NCI-H1092 treated with DMSO at 0.1 percent for 48 hours (cell line): ENCODE data around the gene PHTF2.

Experiments
- DNase-seq: peaks from one replicate; lab custom pipeline; 2025; lab: John Stamatoyannopoulos, UW

The PHTF2 gene

DNA sequence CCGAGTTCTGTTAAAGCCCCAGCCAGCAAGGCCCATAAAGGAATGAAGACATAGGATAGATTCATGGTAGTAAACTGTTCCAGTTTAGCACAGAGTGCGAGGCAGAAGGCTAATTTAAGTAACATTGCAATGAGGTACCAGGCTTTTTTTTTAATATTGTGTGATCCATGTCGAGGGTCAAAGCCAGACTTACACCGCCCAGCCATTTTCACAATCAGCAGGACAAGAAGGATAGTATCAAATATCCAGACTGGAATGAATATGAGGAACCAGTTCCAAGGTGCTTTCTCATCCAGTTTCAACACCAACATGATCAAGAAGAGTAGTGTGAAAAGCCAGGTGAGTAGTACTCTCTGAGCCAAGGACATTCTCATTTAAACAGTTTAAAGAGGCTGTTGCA lies 4.6 kb upstream of the PHTF2 start:
- no peak for DNase-seq

GRCh38 chr7:77796109-77796508 lies 2.5 kb upstream of the PHTF2 start:
- DNase-seq, result no peak

DNA sequence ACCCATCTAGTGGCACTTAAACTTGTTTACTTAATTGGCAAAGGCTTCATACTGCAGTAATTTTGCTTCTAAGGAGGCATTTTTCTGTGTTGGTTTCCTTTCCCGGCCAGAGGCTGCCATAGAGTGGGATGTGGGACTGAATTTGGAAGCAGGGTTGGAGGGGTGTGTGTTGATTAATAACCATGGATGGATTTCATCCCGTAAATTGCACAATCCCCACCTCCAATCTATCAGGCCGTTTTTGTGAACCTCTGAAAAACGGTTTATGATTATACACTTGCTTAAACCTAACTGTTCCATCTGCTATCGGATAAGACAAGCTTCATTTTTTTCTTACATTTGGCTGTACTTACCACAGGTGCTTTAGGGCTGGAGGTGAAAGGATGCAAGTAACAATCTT lies 1.6 kb upstream of the PHTF2 start:
- DNase-seq, result no peak

DNA sequence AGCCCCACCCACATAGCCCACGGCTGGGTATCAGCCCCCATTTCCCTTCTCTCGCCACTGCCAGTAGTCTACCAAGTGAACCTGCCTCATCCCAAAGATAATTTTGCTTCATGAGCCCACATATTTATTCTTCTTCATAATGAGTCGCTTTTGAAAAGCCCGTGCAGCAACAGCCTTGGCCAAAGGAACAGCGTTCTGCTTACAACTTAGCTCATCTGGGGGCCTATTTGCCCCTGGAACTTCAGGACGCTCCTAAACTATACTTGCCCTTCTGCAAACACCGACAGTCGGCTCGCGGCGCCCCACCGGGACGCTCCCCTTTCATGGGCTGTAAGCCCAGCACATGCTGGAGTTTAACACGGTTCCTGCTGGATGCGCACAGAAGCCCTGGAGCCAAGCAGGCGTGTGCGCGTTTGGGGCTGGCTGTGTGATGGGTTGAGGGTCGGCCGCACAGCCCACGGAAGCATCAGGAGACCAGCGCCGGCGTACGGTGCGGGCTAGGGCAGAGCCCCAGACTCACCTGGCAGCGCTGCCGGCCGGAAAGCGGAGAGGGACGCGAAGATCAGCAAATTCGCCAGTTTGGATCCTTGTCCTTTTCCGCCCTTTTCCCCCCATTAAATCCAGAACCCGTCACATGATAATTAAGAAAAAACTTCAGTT lies 709 bp upstream of the PHTF2 start:
- peak; percentile 82 for DNase-seq

- DNase-seq, result peak; percentile 67
Measured at GRCh38 chr7:77799078-77799964, 748 bp downstream of the PHTF2 start.

- no peak for DNase-seq
Measured at GRCh38 chr7:77800158-77800557, 1.6 kb downstream of the PHTF2 start.

DNA sequence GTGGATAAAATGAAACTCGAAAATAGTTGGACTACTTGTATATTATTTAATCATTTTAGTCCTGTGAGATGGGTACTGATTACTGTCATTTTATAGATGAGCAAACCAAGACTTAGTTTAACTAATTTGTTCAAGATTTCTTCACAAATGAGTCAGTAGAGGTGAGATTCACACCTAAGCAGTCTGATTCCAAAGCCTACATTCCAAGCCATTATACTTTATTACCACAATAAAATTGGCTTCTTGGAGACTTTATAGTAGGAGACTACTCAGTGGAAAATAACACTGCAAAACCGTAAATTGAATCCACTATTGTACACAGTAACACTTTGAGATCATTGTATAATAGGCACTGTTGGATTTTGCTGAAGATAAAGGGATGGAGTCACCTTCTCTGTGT lies 2.2 kb downstream of the PHTF2 start:
- DNase-seq, result no peak

- DNase-seq, result no peak
Measured at GRCh38 chr7:77802557-77803405, 4.2 kb downstream of the PHTF2 start.

DNA sequence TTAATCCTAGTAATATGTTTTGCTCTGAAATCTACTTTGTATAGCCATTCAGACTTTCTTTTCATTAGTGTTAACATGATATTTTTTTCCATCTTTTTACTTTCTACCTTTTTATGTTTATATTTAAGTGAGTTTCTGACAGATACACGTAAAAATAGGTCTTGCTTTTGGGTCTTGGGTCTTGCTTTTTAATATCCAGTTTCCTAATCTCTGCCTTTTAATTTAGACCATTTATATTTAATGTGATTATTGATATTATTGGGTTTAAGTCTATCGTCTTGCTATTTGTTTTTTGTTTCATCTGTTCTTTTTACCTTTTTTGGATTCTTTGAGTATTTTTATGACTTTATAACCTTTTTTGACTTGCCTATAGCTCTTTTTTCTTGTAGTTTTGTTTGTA lies 7.9 kb downstream of the PHTF2 start:
- no peak for DNase-seq

DNA sequence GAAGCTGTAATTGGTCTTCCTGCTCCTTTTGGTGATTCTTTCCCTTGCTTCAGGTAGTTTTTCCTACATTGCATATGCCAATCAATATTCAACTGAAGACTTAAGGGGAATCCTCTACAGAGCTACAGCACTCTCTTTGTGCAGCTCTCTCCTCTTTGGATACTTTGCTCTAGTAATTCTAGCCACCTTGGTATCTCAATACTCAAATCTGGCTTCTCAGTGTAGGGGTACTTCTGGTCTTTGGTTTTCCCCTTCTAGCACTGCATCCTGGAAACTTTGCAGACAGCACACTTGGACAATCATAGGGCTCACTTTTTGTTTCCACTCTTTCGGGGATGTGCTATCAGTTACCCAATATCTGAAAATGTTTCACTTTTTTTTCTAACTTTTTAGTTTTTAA lies 9.9 kb downstream of the PHTF2 start:
- DNase-seq, result no peak

DNA sequence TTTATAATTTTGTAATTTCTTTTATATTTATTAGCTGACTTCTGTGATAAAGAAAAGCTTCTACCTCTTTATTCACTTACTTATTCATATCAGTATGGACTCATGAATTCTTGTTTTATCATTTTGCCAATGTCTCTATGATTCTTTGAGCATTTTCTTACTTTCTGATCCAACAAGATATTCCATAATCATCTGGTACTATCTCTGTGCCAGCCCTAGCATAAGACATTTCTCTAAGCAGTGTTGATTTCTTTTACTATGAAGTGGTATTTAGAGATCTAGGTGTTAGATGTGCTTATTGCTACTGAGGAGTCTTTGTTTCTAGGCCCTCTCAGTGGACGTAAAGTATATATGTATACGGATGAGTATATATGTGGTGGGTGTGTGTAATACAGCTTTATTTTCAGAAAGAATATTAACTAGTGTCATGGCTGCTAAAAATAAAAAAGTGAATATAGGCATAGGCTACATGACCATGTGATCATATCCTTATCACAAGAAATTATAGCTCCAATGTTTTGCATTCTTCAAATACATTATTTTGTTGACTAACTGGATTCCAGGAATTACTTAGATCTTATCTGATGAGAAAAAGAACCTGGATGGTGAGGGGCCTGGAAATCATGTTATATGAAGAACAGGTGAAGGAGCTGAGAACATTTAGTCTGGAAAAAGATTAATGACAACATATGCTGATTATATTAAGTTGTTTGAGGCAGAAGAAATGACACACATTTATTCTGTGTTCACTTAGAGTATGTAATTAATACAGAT lies 13.1 kb downstream of the PHTF2 start:
- no peak for DNase-seq

GRCh38 chr7:77812290-77812685 lies 13.7 kb downstream of the PHTF2 start:
- no peak for DNase-seq

GRCh38 chr7:77813180-77813579 lies 14.6 kb downstream of the PHTF2 start:
- no peak for DNase-seq

- no peak for DNase-seq
Measured at GRCh38 chr7:77819021-77819420, 20.4 kb downstream of the PHTF2 start.

DNA sequence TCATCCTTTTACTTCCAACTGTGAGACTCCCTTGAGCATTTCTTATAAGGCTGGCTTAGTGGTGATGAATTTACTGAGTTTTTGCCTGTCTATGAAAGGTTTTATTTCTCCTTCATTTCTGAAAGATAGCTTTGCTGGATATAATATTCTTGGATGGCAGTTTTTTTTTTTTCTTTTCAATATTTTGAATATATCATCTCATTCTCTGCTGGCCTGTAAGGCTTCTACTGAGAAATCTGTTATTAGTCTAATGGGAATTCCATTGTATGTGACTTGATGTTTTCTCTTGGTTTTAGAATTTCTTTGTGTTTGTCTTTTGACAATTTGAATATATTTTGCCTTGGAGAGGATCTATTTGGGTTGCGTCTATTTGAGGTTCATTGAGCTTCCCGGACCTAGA lies 22.4 kb downstream of the PHTF2 start:
- DNase-seq, result no peak

DNA sequence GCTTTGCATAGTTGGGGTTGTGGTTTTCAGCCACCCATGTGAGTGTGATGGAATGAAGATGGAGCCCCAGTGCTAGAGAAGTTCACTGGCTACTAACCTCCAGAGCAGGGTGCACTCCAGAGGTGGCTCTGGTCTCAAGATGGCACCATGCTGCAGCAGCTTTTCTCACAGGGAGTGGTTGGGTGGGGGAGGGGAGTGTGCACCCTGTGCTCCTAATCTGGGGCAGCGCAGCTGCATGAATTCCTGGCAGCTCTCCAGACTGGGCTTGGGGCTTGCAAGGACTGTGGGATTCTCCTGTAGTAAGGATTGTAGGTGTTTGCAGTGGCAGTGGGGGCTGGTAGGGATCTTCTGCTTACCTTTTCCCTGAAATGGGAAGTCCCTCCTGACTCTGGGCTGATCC lies 23.7 kb downstream of the PHTF2 start:
- DNase-seq, result no peak

DNA sequence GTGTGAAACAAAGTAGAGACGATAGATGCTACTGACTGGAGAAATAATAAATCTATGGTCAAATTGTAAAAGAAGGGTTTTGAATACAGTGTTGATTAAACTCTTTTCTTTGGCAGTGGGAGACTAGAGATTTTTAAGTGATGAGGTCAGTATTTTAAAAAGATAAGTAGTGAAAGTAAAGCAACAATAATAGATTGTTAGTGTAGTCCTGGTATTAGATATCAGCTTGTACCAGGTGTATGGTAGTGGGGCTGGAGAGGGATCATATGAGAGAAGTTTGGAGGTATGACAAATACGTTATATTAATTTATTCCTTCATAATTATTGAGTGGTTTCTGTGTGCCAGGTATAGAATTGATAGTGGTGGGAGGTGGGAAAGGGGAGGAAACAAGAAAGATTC lies 25.2 kb downstream of the PHTF2 start:
- DNase-seq, result no peak

DNA sequence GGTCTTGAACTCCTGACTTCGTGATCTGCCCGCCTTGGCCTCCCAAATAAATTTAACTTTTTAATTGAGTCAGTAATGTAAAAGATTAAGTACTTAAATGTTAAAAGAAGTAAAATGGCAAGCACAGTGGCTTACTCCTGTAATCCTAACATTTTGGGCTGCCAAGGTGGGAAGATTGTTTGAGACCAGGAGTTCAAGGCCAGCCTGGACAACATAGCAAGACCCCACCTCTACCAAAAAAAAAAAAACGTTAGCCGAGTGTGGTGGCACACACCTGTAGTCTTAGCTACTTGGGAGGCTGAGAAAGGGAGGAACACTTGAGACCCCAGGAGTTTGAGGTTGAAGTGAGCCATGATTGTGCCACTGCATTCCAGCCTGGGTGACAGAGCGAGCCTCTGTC lies 26.1 kb downstream of the PHTF2 start:
- DNase-seq, result no peak

GRCh38 chr7:77825131-77825530 lies 26.6 kb downstream of the PHTF2 start:
- no peak for DNase-seq

- no peak for DNase-seq
Measured at GRCh38 chr7:77826300-77826699, 27.7 kb downstream of the PHTF2 start.

DNA sequence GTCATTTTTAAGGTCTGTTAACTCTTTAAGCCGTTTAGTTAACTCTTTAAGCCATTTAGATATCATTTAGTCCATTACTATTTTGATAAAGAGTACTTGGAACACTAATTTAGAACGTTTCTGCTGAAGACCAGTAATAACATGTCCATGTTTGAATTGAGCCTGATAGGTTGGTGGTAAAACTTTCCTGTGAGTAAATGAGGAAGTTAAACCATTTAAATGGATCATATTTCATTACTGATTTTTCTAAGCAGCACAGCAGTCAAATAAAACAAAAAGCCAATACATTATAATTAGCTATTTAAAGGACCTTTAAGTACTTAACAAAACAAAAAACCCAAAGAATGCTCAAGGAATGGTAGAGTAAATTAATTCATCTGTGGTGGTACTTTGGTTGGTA lies 29.4 kb downstream of the PHTF2 start:
- no peak for DNase-seq
